Naive thymus-derived CD4-positive, alpha-beta T cell (primary cell): ENCODE measurements around the gene STX8. TPM values are rescaled to one million over a fixed set of nuclear protein-coding genes. Genes with fewer than 3 reads are reported as not detected.

ENCODE experiments used
- ATAC-seq: fragments of 150-1000 bp; cut with Tn5 transposase; 2 replicates; pipeline ENCODE4 v1.10.0; 2021; ENCODE audit warnings: mild to moderate bottlenecking, moderate library complexity
- CTCF ChIA-PET: fragments of 350-600 bp; sonication (Branson Sonifier 250); formaldehyde crosslinking; loops from one replicate; lab custom pipeline; 2021; ENCODE audit warnings: antibody characterized with exemption; lab: Charles Lee
- POLR2A ChIA-PET: fragments of 350-600 bp; sonication (Branson Sonifier 250); formaldehyde crosslinking; loops from one replicate; lab custom pipeline; 2021; ENCODE audit warnings: antibody characterized with exemption, inconsistent platforms; lab: Charles Lee
- DNase-seq, 9 donors: peaks; one replicate each; pipeline versions ENCODE4 v3.0.0 to v3.0.0-alpha.2; 2020 to 2022; ENCODE audit warnings: mixed read lengths in 1 of 9
- H3K27ac ChIP-seq: one replicate; pipeline ENCODE4 v1.7.0; 2013; ENCODE audit warnings: mild to moderate bottlenecking, low read depth, low read length, moderate library complexity
- H3K27me3 ChIP-seq, 2 donors: one replicate each; pipeline ENCODE4 v1.7.0; 2013; ENCODE audit warnings: low read length in 2 of 2, mild to moderate bottlenecking in 2 of 2, moderate library complexity in 2 of 2; ENCODE audit not compliant: control insufficient read depth in 2 of 2, insufficient read depth in 2 of 2
- H3K36me3 ChIP-seq, 3 experiments: 1 replicate in 2 of 3; 2 replicates in 1 of 3; pipeline ENCODE4 v1.7.0; 2013; ENCODE audit warnings: low read length in 3 of 3, mild to moderate bottlenecking in 3 of 3, moderate library complexity in 1 of 3; ENCODE audit not compliant: insufficient read depth in 3 of 3, control insufficient read depth in 2 of 3
- H3K4me1 ChIP-seq, 2 donors: one replicate each; pipeline ENCODE4 v1.7.0; 2013; ENCODE audit warnings: low read length in 2 of 2, mild to moderate bottlenecking in 2 of 2, moderate library complexity in 1 of 2; ENCODE audit not compliant: control insufficient read depth in 2 of 2, insufficient read depth in 2 of 2
- H3K4me3 ChIP-seq: 2 replicates; pipeline ENCODE4 v1.7.0; 2013; ENCODE audit warnings: mild to moderate bottlenecking, low read length
- H3K9me3 ChIP-seq, 3 experiments: 1 replicate in 2 of 3; 2 replicates in 1 of 3; pipeline ENCODE4 v1.7.0; 2013; ENCODE audit warnings: low read length in 3 of 3; ENCODE audit not compliant: control insufficient read depth in 2 of 3
- H3K27ac Mint-ChIP-seq, 9 donors: one replicate each; pipeline ENCODE4 v1.8.0; 2020 to 2022; ENCODE audit warnings: mixed read lengths in 9 of 9, mild to moderate bottlenecking in 8 of 9, moderate library complexity in 5 of 9, inconsistent platforms in 2 of 9
- H3K27me3 Mint-ChIP-seq, 5 donors: one replicate each; pipeline ENCODE4 v1.8.0; 2021 to 2022; ENCODE audit warnings: mixed read lengths in 5 of 5, mild to moderate bottlenecking in 1 of 5
- H3K36me3 Mint-ChIP-seq, 5 donors: one replicate each; pipeline ENCODE4 v1.8.0; 2020 to 2022; ENCODE audit warnings: mixed read lengths in 5 of 5, mild to moderate bottlenecking in 3 of 5, inconsistent platforms in 1 of 5
- H3K4me1 Mint-ChIP-seq, 7 donors: one replicate each; pipeline ENCODE4 v1.8.0; 2020 to 2022; ENCODE audit warnings: mixed read lengths in 7 of 7, mild to moderate bottlenecking in 3 of 7, inconsistent platforms in 1 of 7
- H3K4me3 Mint-ChIP-seq, 10 donors: one replicate each; pipeline ENCODE4 v1.8.0; 2020 to 2022; ENCODE audit warnings: mild to moderate bottlenecking in 10 of 10, mixed read lengths in 10 of 10, moderate library complexity in 6 of 10, inconsistent platforms in 2 of 10
- H3K9me3 Mint-ChIP-seq, 11 donors: one replicate each; pipeline ENCODE4 v1.8.0; 2020 to 2022; ENCODE audit warnings: mixed read lengths in 11 of 11, mild to moderate bottlenecking in 4 of 11, inconsistent platforms in 1 of 11, moderate library complexity in 1 of 11
- intact Hi-C, 2 donors: fragments of 100-400 bp; cut with micrococcal nuclease; formaldehyde crosslinking; loops; one replicate each; pipeline ENCODE4 v1.15.1; 2023
- polyA plus RNA-seq, 2 donors: library from polyadenylated mRNA; unstranded; fragments of 300-500 nt; fragmentation: Illumina TruSeq; gene quantifications; one replicate each; pipeline ENCODE4 v1.2.3, GENCODE V29; 2021
- total RNA-seq, 6 experiments: library from RNA in 5 of 6; stranded (reverse) in 5 of 6; gene quantifications; 1 replicate in 5 of 6; 2 replicates in 1 of 6; pipeline ENCODE4 v1.2.3 and lab custom pipeline; 2021 to 2026

The STX8 gene
- total and polyA plus RNA-seq, 7 experiments from 2014 or later: 45.1 to 116 (median 67.5) TPM

- no peak for DNase-seq
- peaks cover 0 to 6% of the 10 kb centered on the region in 2 donors for H3K4me1 ChIP-seq
- ChIA-PET CTCF (no interaction called here), POLR2A (no interaction called here)
- no peaks in the 10 kb centered on the region for H3K27me3 ChIP-seq
- no peaks in the 10 kb centered on the region for H3K27me3 Mint-ChIP-seq
- no peaks in the 10 kb centered on the region for H3K36me3 ChIP-seq
- peaks cover 0 to 4% (median 0%) of the 10 kb centered on the region in 11 donors for H3K9me3 Mint-ChIP-seq
- no peak for ATAC-seq
- no peaks in the 10 kb centered on the region for H3K9me3 ChIP-seq
- peak overlapping the region in 4 of 9 donors; percentile 3 to 23 (median 13) for H3K27ac Mint-ChIP-seq
- H3K4me3 Mint-ChIP-seq: peak overlapping the region in 4 of 10 donors; percentile 2 to 21 (median 12)
- intact Hi-C loops: no loop called here
- peaks cover 9 to 26% (median 24%) of the 10 kb centered on the region in 7 donors for H3K4me1 Mint-ChIP-seq
- H3K36me3 Mint-ChIP-seq: peaks cover 0 to 25% (median 5%) of the 10 kb centered on the region in 5 donors
- H3K27ac ChIP-seq: no peak overlapping the region
- H3K4me3 ChIP-seq: no peak overlapping the region
Observed at GRCh38 chr17:9274973-9275372, 300.6 kb downstream of the STX8 start.

GRCh38 chr17:9273428-9274391 is 301.9 kb downstream of the STX8 start:
- Histone ChIP-seq H3K4me3 (no peak overlapping the region), H3K27ac (no peak overlapping the region), H3K36me3 (no peaks in the 10 kb centered on the region), H3K4me1 (peaks cover 0 to 6% of the 10 kb centered on the region in 2 donors), H3K27me3 (no peaks in the 10 kb centered on the region), H3K9me3 (no peaks in the 10 kb centered on the region)
- H3K27me3 Mint-ChIP-seq: no peaks in the 10 kb centered on the region
- POLR2A ChIA-PET: no interaction called here
- CTCF ChIA-PET: no interaction called here
- peak overlapping the region in 8 of 10 donors; percentile 10 to 62 (median 28) for H3K4me3 Mint-ChIP-seq
- no peak for ATAC-seq
- H3K4me1 Mint-ChIP-seq: peaks cover 9 to 26% (median 24%) of the 10 kb centered on the region in 7 donors
- DNase-seq: peak in 6 of 9 donors; percentile 28 to 37 (median 33)
- H3K27ac Mint-ChIP-seq: peak overlapping the region in 8 of 9 donors; percentile 6 to 90 (median 50)
- H3K9me3 Mint-ChIP-seq: peaks cover 0 to 4% (median 0%) of the 10 kb centered on the region in 11 donors
- intact Hi-C loops: no loop called here
- H3K36me3 Mint-ChIP-seq: peaks cover 0 to 25% (median 6%) of the 10 kb centered on the region in 5 donors

- intact Hi-C loops: no loop called here
- H3K9me3 Mint-ChIP-seq: peaks cover 0 to 4% (median 0%) of the 10 kb centered on the region in 11 donors
- Histone ChIP-seq H3K4me1 (peaks cover 0 to 6% of the 10 kb centered on the region in 2 donors), H3K36me3 (no peaks in the 10 kb centered on the region), H3K9me3 (no peaks in the 10 kb centered on the region), H3K4me3 (no peak overlapping the region), H3K27me3 (no peaks in the 10 kb centered on the region), H3K27ac (no peak overlapping the region)
- ChIA-PET CTCF (no interaction called here), POLR2A (no interaction called here)
- peak overlapping the region in 2 of 9 donors; percentile 1 to 53 for H3K27ac Mint-ChIP-seq
- H3K4me1 Mint-ChIP-seq: peaks cover 9 to 26% (median 23%) of the 10 kb centered on the region in 7 donors
- no peak for DNase-seq
- H3K36me3 Mint-ChIP-seq: peaks cover 0 to 29% (median 6%) of the 10 kb centered on the region in 5 donors
- no peak for ATAC-seq
- no peaks in the 10 kb centered on the region for H3K27me3 Mint-ChIP-seq
- H3K4me3 Mint-ChIP-seq: no peak overlapping the region
Observed at GRCh38 chr17:9272501-9273200, 303.0 kb downstream of the STX8 start.

- no peak for DNase-seq
- Mint-ChIP-seq H3K36me3 (peaks cover 0 to 31% (median 10%) of the 10 kb centered on the region in 5 donors), H3K27ac (no peak overlapping the region), H3K27me3 (no peaks in the 10 kb centered on the region), H3K9me3 (peaks cover 0 to 1% (median 0%) of the 10 kb centered on the region in 11 donors), H3K4me1 (peaks cover 9 to 26% (median 23%) of the 10 kb centered on the region in 7 donors), H3K4me3 (no peak overlapping the region)
- Histone ChIP-seq H3K9me3 (no peaks in the 10 kb centered on the region), H3K4me1 (peaks cover 0 to 6% of the 10 kb centered on the region in 2 donors), H3K27ac (no peak overlapping the region), H3K4me3 (no peak overlapping the region), H3K27me3 (no peaks in the 10 kb centered on the region), H3K36me3 (no peaks in the 10 kb centered on the region)
- no peak for ATAC-seq
- intact Hi-C loops: no loop called here
- ChIA-PET CTCF (no interaction called here), POLR2A (no interaction called here)
Observed at GRCh38 chr17:9271989-9272388, 303.6 kb downstream of the STX8 start.

GRCh38 chr17:9270921-9271320 is 304.7 kb downstream of the STX8 start:
- H3K27me3 ChIP-seq: no peaks in the 10 kb centered on the region
- H3K4me1 ChIP-seq: peaks cover 0 to 6% of the 10 kb centered on the region in 2 donors
- H3K4me3 ChIP-seq: no peak overlapping the region
- Mint-ChIP-seq H3K36me3 (peaks cover 0 to 40% (median 13%) of the 10 kb centered on the region in 5 donors), H3K27me3 (no peaks in the 10 kb centered on the region), H3K27ac (no peak overlapping the region), H3K4me1 (peaks cover 9 to 26% (median 23%) of the 10 kb centered on the region in 7 donors), H3K9me3 (no peaks in the 10 kb centered on the region), H3K4me3 (no peak overlapping the region)
- H3K36me3 ChIP-seq: no peaks in the 10 kb centered on the region
- DNase-seq: no peak
- no peak overlapping the region for H3K27ac ChIP-seq
- intact Hi-C loops: no loop called here
- POLR2A ChIA-PET: no interaction called here
- no peaks in the 10 kb centered on the region for H3K9me3 ChIP-seq
- ATAC-seq: no peak
- CTCF ChIA-PET: interaction anchor here (0.6 kb wide), 1 partner anchor 18 kb away, joined by 3 read pairs; no protein-coding TSS in a partner anchor

- peaks cover 4 to 19% (median 16%) of the 10 kb centered on the region in 7 donors for H3K4me1 Mint-ChIP-seq
- Histone ChIP-seq H3K9me3 (no peaks in the 10 kb centered on the region), H3K27ac (no peak overlapping the region), H3K4me1 (peaks cover 0 to 6% of the 10 kb centered on the region in 2 donors), H3K27me3 (no peaks in the 10 kb centered on the region), H3K36me3 (no peaks in the 10 kb centered on the region), H3K4me3 (no peak overlapping the region)
- no peaks in the 10 kb centered on the region for H3K9me3 Mint-ChIP-seq
- ChIA-PET CTCF (no interaction called here), POLR2A (no interaction called here)
- H3K27me3 Mint-ChIP-seq: no peaks in the 10 kb centered on the region
- H3K36me3 Mint-ChIP-seq: peaks cover 0 to 40% (median 16%) of the 10 kb centered on the region in 5 donors
- H3K4me3 Mint-ChIP-seq: no peak overlapping the region
- peak overlapping the region in 1 of 9 donors; percentile 51 for H3K27ac Mint-ChIP-seq
- intact Hi-C loops: no loop called here
- DNase-seq (no peak), ATAC-seq (no peak)
Observed at GRCh38 chr17:9269350-9270035, 306.1 kb downstream of the STX8 start.
